Diencephalon (tissue), 1 donor: ENCODE results near the gene BTG2. TPM values are rescaled to one million over a fixed set of nuclear protein-coding genes. Genes with fewer than 3 reads are reported as not detected.

Experiments used
- small RNA-seq: library from RNA; depleted of rRNA; stranded (forward); fragments of <200 nt; gene quantifications from one replicate; pipeline ENCODE3, GENCODE V24; 2014
- total RNA-seq: library from RNA; depleted of rRNA; stranded (reverse); fragments of >200 nt; gene quantifications from one replicate; pipeline ENCODE4 v1.2.3, GENCODE V29; 2014

BTG2 gene, protein sequence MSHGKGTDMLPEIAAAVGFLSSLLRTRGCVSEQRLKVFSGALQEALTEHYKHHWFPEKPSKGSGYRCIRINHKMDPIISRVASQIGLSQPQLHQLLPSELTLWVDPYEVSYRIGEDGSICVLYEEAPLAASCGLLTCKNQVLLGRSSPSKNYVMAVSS
- total RNA-seq = 16.8 TPM

DNA sequence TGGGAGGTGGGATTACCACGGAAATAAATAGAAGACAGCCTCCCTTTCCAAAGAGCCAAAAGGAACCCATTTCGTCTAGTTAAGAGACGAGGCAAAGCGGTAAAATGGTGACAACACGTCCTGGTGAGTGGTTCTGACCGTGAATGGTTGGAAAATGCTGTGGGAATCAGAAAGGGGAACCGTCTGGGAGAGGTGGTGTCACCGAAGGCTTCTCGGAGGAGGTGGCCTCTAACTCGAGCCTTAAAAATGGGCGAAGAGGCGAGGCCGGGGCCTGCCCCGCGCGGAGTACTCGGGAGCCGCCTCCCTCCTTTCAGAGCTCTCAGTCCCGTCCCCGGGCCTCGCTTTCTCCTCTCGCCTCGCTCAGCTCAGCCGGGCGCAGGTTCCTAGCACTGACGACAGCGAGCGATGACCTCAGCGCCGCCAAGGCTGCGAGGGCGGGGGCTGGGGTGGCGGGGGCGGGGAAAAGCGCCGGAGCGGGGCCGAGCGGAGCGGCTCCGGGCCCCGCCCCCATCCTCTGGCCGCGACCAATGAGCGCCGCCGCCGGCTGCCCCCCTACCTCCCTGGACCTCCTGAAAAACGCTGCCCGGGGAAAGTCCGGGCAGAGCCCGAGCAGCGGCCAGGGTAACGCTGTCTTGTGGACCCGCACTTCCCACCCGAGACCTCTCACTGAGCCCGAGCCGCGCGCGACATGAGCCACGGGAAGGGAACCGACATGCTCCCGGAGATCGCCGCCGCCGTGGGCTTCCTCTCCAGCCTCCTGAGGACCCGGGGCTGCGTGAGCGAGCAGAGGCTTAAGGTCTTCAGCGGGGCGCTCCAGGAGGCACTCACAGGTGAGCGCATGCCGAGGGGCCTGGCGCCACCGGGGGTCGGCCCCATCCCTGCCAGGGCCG lies at the start of gene BTG2:
BTG2 (plus strand) TSS at position 601 of the 890 bp plus-strand sequence; CDS start at position 689, 88 bp downstream.

DNA sequence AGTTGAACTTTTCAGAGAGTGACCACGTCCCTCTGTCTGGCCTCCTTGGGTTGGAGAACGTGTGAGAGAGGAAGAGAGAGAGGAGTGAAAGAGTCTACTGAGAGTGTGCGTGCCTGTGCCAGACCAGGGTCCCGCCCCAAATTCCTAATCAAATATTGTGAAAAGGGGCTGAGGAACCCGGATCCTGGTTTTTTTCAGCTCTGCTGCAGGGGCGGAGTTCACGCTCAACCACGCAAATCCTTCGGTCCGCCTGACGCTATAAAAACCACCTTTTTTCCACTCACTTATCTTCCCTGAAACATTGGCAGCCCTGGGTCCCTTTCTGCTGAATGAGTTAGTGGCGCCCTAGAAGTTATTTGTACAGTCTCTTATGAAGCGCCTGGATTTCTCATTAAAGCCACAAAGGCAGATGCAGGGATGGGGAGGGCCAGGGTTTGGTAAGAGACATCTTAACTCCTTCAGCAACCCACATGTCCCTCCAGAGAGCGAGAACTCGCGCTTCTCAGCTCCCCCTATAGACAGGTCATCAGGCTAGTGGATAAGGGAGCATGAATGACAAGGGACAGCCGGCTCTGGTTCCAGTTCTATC lies 45.8 kb downstream of the BTG2 start, which contains the start of gene FMOD:
FMOD (minus strand) TSS at position 86 of the 589 bp plus-strand sequence. CDS start 2,852 bp downstream, outside the sequence.

Small RNAs within 50 kb of the gene (small RNA-seq; reads per million reads assigned to genes)
- gene AL359837.1 (not detected), gene RNU6-487P (not detected)

Other genes with a start within 250 kb of the BTG2 start
- not detected for gene MYOG, start 219.5 kb upstream of the BTG2 start, total RNA-seq
- 29.8 TPM for gene ADORA1, start 177.8 kb upstream of the BTG2 start, total RNA-seq
- gene MYBPH, start 129.7 kb upstream of the BTG2 start, total RNA-seq = not detected
- 1.2 TPM for gene CHI3L1, start 118.8 kb upstream of the BTG2 start, total RNA-seq
- gene CHIT1, start 75.8 kb upstream of the BTG2 start, total RNA-seq = 0.46 TPM
- gene FMOD, start 45.6 kb downstream of the BTG2 start, total RNA-seq = 0.92 TPM
- gene PRELP, start 170.3 kb downstream of the BTG2 start, total RNA-seq = 0.23 TPM
- not detected for gene OPTC, start 188.6 kb downstream of the BTG2 start, total RNA-seq